GM23248 (cell line): Measurements from ENCODE around the gene DGKG. TPM values are rescaled to one million over a fixed set of nuclear protein-coding genes. Genes with fewer than 3 reads are reported as not detected.

Experiments used
- DNase-seq: peaks from one replicate; pipeline ENCODE4 v3.0.0-alpha.2; 2015
- H2AFZ ChIP-seq: fragments of 200-600 bp; sonication (generic); 2 replicates; pipeline ENCODE4 v1.6.1; 2016; ENCODE audit warnings: antibody characterized with exemption
- H3F3A ChIP-seq: fragments of 200-600 bp; sonication (generic); 2 replicates; pipeline ENCODE4 v1.6.1; 2016; ENCODE audit warnings: mild to moderate bottlenecking, antibody characterized with exemption, mixed run types; ENCODE audit not compliant: insufficient read depth
- H3K27ac ChIP-seq: fragments of 200-600 bp; sonication (generic); 2 replicates; pipeline ENCODE4 v1.5.1; 2016; ENCODE audit warnings: mild to moderate bottlenecking
- H3K27me3 ChIP-seq: fragments of 200-600 bp; sonication (generic); replicated peaks from 2 replicates; pipeline ENCODE4 v1.6.1; 2016; ENCODE audit warnings: mild to moderate bottlenecking; ENCODE audit not compliant: insufficient read depth
- H3K36me3 ChIP-seq: fragments of 200-600 bp; sonication (generic); 2 replicates; pipeline ENCODE4 v1.6.1; 2016; ENCODE audit warnings: low read depth, mild to moderate bottlenecking
- H3K4me1 ChIP-seq: fragments of 200-600 bp; sonication (generic); 2 replicates; pipeline ENCODE4 v1.6.1; 2016; ENCODE audit warnings: mild to moderate bottlenecking; ENCODE audit not compliant: insufficient read depth
- H3K4me2 ChIP-seq: fragments of 200-600 bp; sonication (generic); one replicate; pipeline ENCODE4 v1.6.1; 2016; ENCODE audit warnings: mild to moderate bottlenecking; ENCODE audit not compliant: unreplicated experiment
- H3K4me3 ChIP-seq: fragments of 200-600 bp; sonication (generic); 2 replicates; pipeline ENCODE4 v1.5.1; 2016; ENCODE audit warnings: mild to moderate bottlenecking
- H3K79me2 ChIP-seq: fragments of 200-600 bp; sonication (generic); 2 replicates; pipeline ENCODE4 v1.6.1; 2016; ENCODE audit warnings: mild to moderate bottlenecking; ENCODE audit not compliant: insufficient read depth
- H3K9ac ChIP-seq: fragments of 200-600 bp; sonication (generic); 2 replicates; pipeline ENCODE4 v1.6.1; 2016; ENCODE audit warnings: mild to moderate bottlenecking
- H3K9me2 ChIP-seq: fragments of 200-600 bp; sonication (generic); 2 replicates; pipeline ENCODE4 v1.6.1; 2016; ENCODE audit warnings: mixed run types, mild to moderate bottlenecking, moderate library complexity; ENCODE audit not compliant: insufficient read depth
- H3K9me3 ChIP-seq: fragments of 200-600 bp; sonication (generic); one replicate; pipeline ENCODE4 v1.6.1; 2017; ENCODE audit warnings: low read depth
- H4K20me1 ChIP-seq: fragments of 200-600 bp; sonication (generic); 2 replicates; pipeline ENCODE4 v1.6.0; 2016; ENCODE audit not compliant: insufficient read depth
- EZH2 ChIP-seq: fragments of 200-600 bp; sonication (generic); IDR thresholded peaks from 2 replicates; pipeline ENCODE4 v1.6.1; 2018; ENCODE audit warnings: antibody characterized with exemption, mild to moderate bottlenecking; ENCODE audit not compliant: insufficient read depth, poor library complexity, severe bottlenecking
- EZH2phosphoT487 ChIP-seq: fragments of 200-600 bp; sonication (generic); IDR thresholded peaks from 2 replicates; pipeline ENCODE4 v1.6.1; 2018; ENCODE audit warnings: antibody characterized with exemption, moderate library complexity, mild to moderate bottlenecking, low read depth; ENCODE audit not compliant: insufficient read depth
- WGBS, 2 experiments: methylation state at CpG; one replicate each; pipeline ENCODE4 v1.1.6; 2015 to 2017; ENCODE audit warnings: low lambda C conversion rate in 2 of 2, low coverage in 1 of 2; ENCODE audit errors: missing lambda C conversion rate in 2 of 2; 5-methylcytosine and 5-hydroxymethylcytosine counted together
- in situ Hi-C: fragments of 300-500 bp; cut with MboI; formaldehyde crosslinking; loops from 2 replicates; pipeline ENCODE4 v1.15.0; 2020
- polyA plus RNA-seq: library from polyadenylated mRNA; unstranded; fragments of >200 nt; fragmentation: Nextera tagmentation; extraction: Ambion mirVana; gene quantifications from 2 replicates; pipeline ENCODE4 v1.2.1, GENCODE V29; 2016
- total RNA-seq: library from RNA; depleted of rRNA; stranded (reverse); fragments of >200 nt; shearing (Covaris generic); gene quantifications from 2 replicates; pipeline ENCODE4 v1.2.3, GENCODE V29; 2014

DGKG gene
- total and polyA plus RNA-seq, 2 experiments from 2014 or later: not detected

DNA sequence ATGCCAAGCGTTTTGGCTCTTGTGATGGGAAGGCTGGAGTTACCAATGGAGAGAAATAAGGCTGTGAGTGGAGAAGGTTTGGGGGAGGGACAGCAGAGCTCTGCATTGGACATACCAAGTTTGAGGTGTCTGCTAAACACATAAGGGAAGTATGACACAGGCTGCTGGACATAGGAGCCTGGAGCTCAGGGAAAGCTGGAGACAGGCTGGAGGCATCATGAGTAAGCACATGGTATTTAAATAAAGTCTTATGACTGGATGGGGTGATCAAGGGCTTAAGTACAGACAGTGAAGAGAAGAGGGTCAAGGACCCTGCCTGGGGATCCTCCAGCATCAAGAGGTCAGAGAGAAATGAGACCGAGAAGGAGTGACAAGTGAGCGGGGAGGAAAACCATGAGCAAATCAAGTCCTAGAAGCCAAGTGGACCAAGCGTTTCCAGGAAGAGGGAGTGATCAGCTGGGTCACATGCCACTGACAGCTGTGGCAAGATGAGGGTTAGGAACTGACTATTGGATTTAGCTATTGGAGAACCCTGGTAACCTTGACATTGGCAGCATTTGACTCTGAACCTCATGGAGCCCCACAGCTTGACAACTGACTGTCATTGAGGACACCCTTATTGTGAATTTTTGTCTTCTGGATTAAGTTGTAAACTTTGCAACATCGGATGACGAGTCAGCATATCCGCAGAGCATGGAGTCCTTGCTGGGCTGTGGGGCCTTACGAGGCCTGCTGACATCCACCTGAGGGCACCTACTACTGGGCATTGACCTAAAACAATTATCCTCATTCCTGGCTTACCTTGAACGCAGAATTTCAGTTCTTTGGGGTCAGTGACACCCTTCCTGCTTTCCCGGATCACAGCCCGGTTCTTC, 174.4 kb downstream of the DGKG start:
- DNase-seq: peak; percentile 6
- no peak overlapping the region for H2AFZ ChIP-seq
- TF ChIP-seq EZH2 (no peak), EZH2phosphoT487 (no peak)
- no peaks in the 10 kb centered on the region for H3K9me3 ChIP-seq
- H3K4me2 ChIP-seq: no peak overlapping the region
- in situ Hi-C loops: no loop called here
- H3K79me2 ChIP-seq: no peaks in the 10 kb centered on the region
- no peak overlapping the region for H3K27ac ChIP-seq
- no peaks in the 10 kb centered on the region for H3K36me3 ChIP-seq
- H3K4me1 ChIP-seq: no peaks in the 10 kb centered on the region
- H3K9ac ChIP-seq: no peak overlapping the region
- H4K20me1 ChIP-seq: no peaks in the 10 kb centered on the region
- no peak overlapping the region for H3K4me3 ChIP-seq
- peaks cover 31% of the 10 kb centered on the region for H3K27me3 ChIP-seq
- 57 to 59% methylated on average over 11 of the region's 11 CpGs for WGBS, 2 experiments
- no peaks in the 10 kb centered on the region for H3K9me2 ChIP-seq
- no peaks in the 10 kb centered on the region for H3F3A ChIP-seq

DNA sequence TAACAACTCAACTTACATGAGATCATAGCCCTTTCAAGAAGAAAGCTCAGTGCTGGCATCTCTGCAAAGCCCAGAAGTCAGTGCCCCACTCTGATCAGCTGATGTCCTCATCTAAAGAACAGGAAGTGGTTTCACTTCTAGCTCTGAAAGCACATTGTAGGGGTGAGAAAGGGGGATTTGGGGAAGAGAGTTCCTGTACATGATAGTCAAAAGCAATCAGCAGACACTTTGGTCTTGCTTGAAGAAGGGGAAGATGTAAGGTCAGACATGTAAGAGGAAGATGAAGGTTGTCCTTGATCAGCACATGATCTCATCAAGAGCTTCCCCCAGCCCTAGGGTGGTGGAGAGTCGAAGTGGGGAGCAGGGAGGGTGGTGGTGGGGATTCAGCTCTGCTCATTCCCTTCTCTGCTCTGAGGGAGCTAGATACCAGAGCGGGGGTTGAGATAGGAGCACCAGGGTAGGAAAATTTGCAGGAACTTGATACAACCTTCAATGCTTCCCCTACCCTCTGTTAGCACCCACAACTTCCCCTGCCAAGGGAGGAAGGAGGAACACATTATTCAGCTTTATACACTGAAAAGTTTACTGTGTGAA, 176.7 kb downstream of the DGKG start:
- H4K20me1 ChIP-seq: no peaks in the 10 kb centered on the region
- no peak overlapping the region for H3K27ac ChIP-seq
- H3K79me2 ChIP-seq: no peaks in the 10 kb centered on the region
- H3K4me2 ChIP-seq: no peak overlapping the region
- in situ Hi-C loops: no loop called here
- H3K4me3 ChIP-seq: no peak overlapping the region
- H3K9ac ChIP-seq: no peak overlapping the region
- H3K36me3 ChIP-seq: no peaks in the 10 kb centered on the region
- TF ChIP-seq EZH2phosphoT487: no peak
- H3K9me2 ChIP-seq: no peaks in the 10 kb centered on the region
- DNase-seq: no peak
- no peak overlapping the region for H2AFZ ChIP-seq
- no peaks in the 10 kb centered on the region for H3F3A ChIP-seq
- H3K4me1 ChIP-seq: no peaks in the 10 kb centered on the region
- H3K9me3 ChIP-seq: no peaks in the 10 kb centered on the region
- peaks cover 20% of the 10 kb centered on the region for H3K27me3 ChIP-seq
- 18 to 40% methylated on average over 2 of the region's 2 CpGs for WGBS, 2 experiments

DNA sequence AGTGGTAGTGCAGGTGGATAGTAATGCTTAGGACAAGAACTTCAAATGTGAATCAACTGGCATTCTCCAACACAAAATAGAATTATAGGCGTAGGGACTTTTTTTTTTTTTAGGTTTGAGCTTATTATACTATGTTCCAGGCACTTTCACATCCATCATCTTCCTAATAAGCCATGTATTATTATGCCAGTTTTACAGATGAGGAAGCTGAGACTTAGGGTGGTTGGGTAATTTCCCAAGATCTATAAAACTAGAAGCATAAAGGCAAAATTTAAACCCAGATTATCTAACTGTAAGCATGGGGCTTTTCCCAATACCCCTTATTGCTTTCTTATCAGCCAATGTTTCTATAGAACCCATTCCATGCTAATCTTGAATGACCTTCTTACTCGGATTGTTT, 178.0 kb downstream of the DGKG start:
- no peaks in the 10 kb centered on the region for H3K9me2 ChIP-seq
- in situ Hi-C loops: no loop called here
- 23 to 41% methylated on average over 2 of the region's 2 CpGs for WGBS, 2 experiments
- H2AFZ ChIP-seq: no peak overlapping the region
- H3K27me3 ChIP-seq: peaks cover 13% of the 10 kb centered on the region
- no peaks in the 10 kb centered on the region for H3K36me3 ChIP-seq
- DNase-seq: no peak
- no peak overlapping the region for H3K4me3 ChIP-seq
- no peak overlapping the region for H3K4me2 ChIP-seq
- no peaks in the 10 kb centered on the region for H4K20me1 ChIP-seq
- H3F3A ChIP-seq: no peaks in the 10 kb centered on the region
- no peak overlapping the region for H3K9ac ChIP-seq
- H3K79me2 ChIP-seq: no peaks in the 10 kb centered on the region
- no peaks in the 10 kb centered on the region for H3K9me3 ChIP-seq
- H3K4me1 ChIP-seq: no peaks in the 10 kb centered on the region
- H3K27ac ChIP-seq: no peak overlapping the region
- TF ChIP-seq EZH2: no peak
- TF ChIP-seq EZH2phosphoT487: no peak

DNA sequence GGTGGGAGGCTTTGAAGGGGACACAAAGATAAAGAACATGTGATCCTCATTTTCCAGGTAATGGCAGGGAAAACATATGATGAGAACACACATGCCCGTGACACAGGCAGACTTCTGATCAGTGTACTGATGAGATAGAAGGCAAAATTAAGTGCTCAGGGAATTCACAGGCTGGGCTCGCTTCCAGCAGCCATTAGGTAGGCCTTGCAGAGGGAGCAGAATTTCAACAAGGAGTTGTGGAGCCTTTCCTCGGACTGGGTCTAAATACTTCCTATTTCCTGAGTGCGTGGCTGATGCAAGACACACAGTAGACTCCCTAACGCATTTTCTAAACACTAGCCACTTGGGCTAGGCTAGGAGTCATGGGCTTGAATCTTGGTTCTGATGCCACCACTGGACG, 179.2 kb downstream of the DGKG start:
- 13 to 14% methylated on average over 6 of the region's 6 CpGs for WGBS, 2 experiments
- peaks cover 16% of the 10 kb centered on the region for H3K27me3 ChIP-seq
- no peak overlapping the region for H3K27ac ChIP-seq
- H3K9ac ChIP-seq: no peak overlapping the region
- no peaks in the 10 kb centered on the region for H3K4me1 ChIP-seq
- DNase-seq: no peak
- no peaks in the 10 kb centered on the region for H3K9me3 ChIP-seq
- no peak overlapping the region for H3K4me2 ChIP-seq
- TF ChIP-seq EZH2phosphoT487: no peak
- H3K36me3 ChIP-seq: no peaks in the 10 kb centered on the region
- no peaks in the 10 kb centered on the region for H3F3A ChIP-seq
- H2AFZ ChIP-seq: no peak overlapping the region
- no peaks in the 10 kb centered on the region for H4K20me1 ChIP-seq
- no peaks in the 10 kb centered on the region for H3K9me2 ChIP-seq
- no peak overlapping the region for H3K4me3 ChIP-seq
- H3K79me2 ChIP-seq: no peaks in the 10 kb centered on the region
- in situ Hi-C loops: no loop called here
